HepG2 (cell line): ENCODE results near the gene GTF2E1. TPM values are rescaled to one million over a fixed set of nuclear protein-coding genes. Genes with fewer than 3 reads are reported as not detected.
A peak's percentile ranks its signal among the peaks of the same experiment; 100 is the strongest.

ENCODE experiments used
- AHDC1 ChIP-seq: sonication (generic); formaldehyde crosslinking; IDR thresholded peaks from 2 replicates; pipeline ENCODE4 v1.5.1; 2020; ENCODE audit warnings: mild to moderate bottlenecking, missing genetic modification reagents, borderline replicate concordance
- ARID3A ChIP-seq: IDR thresholded peaks from 2 replicates; pipeline ENCODE4 v1.6.1; 2012; ENCODE audit warnings: low read depth, low read length, improper control_type of control experiment
- ARID5B ChIP-seq: IDR thresholded peaks from 2 replicates; pipeline ENCODE4 v1.4.0; 2020; ENCODE audit warnings: mild to moderate bottlenecking, missing genetic modification reagents
- CBFB ChIP-seq: sonication (generic); formaldehyde crosslinking; IDR thresholded peaks from 2 replicates; pipeline ENCODE4 v1.4.0; 2020; ENCODE audit warnings: missing genetic modification reagents
- CHCHD3 ChIP-seq: sonication (generic); formaldehyde crosslinking; IDR thresholded peaks from 2 replicates; pipeline ENCODE4 v1.8.0; 2022; ENCODE audit warnings: mild to moderate bottlenecking, missing genetic modification reagents, moderate library complexity
- FOXA1 ChIP-seq, 2 experiments: fragments of 450-650 bp in 1 of 2; sonication (generic) in 1 of 2; formaldehyde crosslinking in 1 of 2; IDR thresholded peaks; 2 replicates each; pipeline versions ENCODE4 v1.4.0 to v1.6.1; 2016 to 2020; ENCODE audit warnings: missing genetic modification reagents in 1 of 2
- HNRNPLL ChIP-seq: fragments of 200-400 bp; formaldehyde crosslinking; IDR thresholded peaks from 2 replicates; pipeline ENCODE4 v1.6.1; 2017; ENCODE audit warnings: mild to moderate bottlenecking, low read depth, low read length; ENCODE audit not compliant: poor library complexity, severe bottlenecking
- IKZF1 ChIP-seq: fragments of 450-650 bp; IDR thresholded peaks from 2 replicates; pipeline ENCODE4 v1.7.1; 2016
- NCOA2 ChIP-seq: sonication (generic); formaldehyde crosslinking; IDR thresholded peaks from 2 replicates; pipeline ENCODE4 v1.8.0; 2022; ENCODE audit warnings: inconsistent platforms
- PPARG ChIP-seq: conservative IDR thresholded peaks from 2 replicates; pipeline ENCODE4 v1.6.1; 2016; ENCODE audit warnings: missing biosample characterization, missing genetic modification reagents
- RNF219 ChIP-seq: sonication (generic); formaldehyde crosslinking; IDR thresholded peaks from 2 replicates; pipeline ENCODE4 v1.5.0; 2020; ENCODE audit warnings: mild to moderate bottlenecking, missing genetic modification reagents
- SETDB1 ChIP-seq: sonication (generic); formaldehyde crosslinking; IDR thresholded peaks from 2 replicates; pipeline ENCODE4 v1.5.1; 2020; ENCODE audit warnings: missing genetic modification reagents, mild to moderate bottlenecking, borderline replicate concordance
- polyA plus RNA-seq, 8 experiments: library from polyadenylated mRNA; depleted of rRNA in 3 of 8; stranded (reverse) in 7 of 8; unstranded in 1 of 8; fragments of >200 nt; fragmentation: Illumina TruSeq in 4 of 8; extraction: Trizol in 4 of 8; gene quantifications; 2 replicates each; pipeline versions ENCODE4 v1.2.1 to v1.2.3, GENCODE V29; 2011 to 2016; ENCODE audit warnings: low read depth in 4 of 8, missing spikeins in 1 of 8, mixed read lengths in 1 of 8; ENCODE audit not compliant: insufficient read depth in 1 of 8
- total RNA-seq, 5 experiments: library from RNA; depleted of rRNA; stranded (reverse); fragments of >200 nt; fragmentation: Illumina TruSeq; extraction: Trizol; gene quantifications; 2 replicates each; pipeline ENCODE4 v1.2.3, GENCODE V29; 2016; ENCODE audit warnings: low read depth in 1 of 5

The GTF2E1 gene
- total and polyA plus RNA-seq, 2 of the 13 experiments (the other 11 are each of a cell fraction or from before 2014, with no cell fraction given), result 7.7 to 21.5 TPM

- TF ChIP-seq RNF219 (no peak), HNRNPLL (no peak), SETDB1 (no peak), IKZF1 (no peak), CBFB (no peak), ARID5B (CRISPR knock-in tag) (peak; percentile 70), FOXA1 (IDR thresholded peaks at IDR 0.05) (peak; percentile 39; the same call in 1 of the 2 replicates), FOXA1 (CRISPR knock-in tag; IDR thresholded peaks at IDR 0.05) (peak; percentile 64), NCOA2 (CRISPR knock-in tag) (peak; percentile 20; the same call in 1 of the 2 replicates), ARID3A (no peak), CHCHD3 (CRISPR knock-in tag) (no peak), AHDC1 (CRISPR knock-in tag) (no peak), PPARG (CRISPR knock-in tag) (peak; percentile 63; the same call in 1 of the 2 replicates)
Measured at GRCh38 chr3:120795959-120796358, 53.4 kb downstream of the GTF2E1 start (continued).
